Ishikawa (cell line): ENCODE data around the gene ANKRD12.

Source experiments
- EGR1 ChIP-seq: IDR thresholded peaks from 2 replicates; pipeline ENCODE4 v1.6.1; 2012
- EP300 ChIP-seq: IDR thresholded peaks from 2 replicates; pipeline ENCODE4 v1.6.1; 2012; ENCODE audit warnings: borderline replicate concordance
- TEAD4 ChIP-seq: IDR thresholded peaks from 2 replicates; pipeline ENCODE4 v1.6.1; 2012
- YY1 ChIP-seq: IDR thresholded peaks from 2 replicates; pipeline ENCODE4 v1.6.1; 2012; ENCODE audit warnings: low read depth

- TF ChIP-seq EGR1 (peak; percentile 54; the same call in 1 of the 2 replicates), YY1 (no peak), EP300 (0 out of 2 replicates have a peak, but pooled peaks have one; percentile 17), TEAD4 (no peak; the same call in 1 of the 2 replicates)
These were observed 668 bp upstream of the ANKRD12 start for GRCh38 chr18:9135912-9136314.
